VCaP (cell line): Measurements from ENCODE around the gene MGLL.

ENCODE experiments used
- H3K27ac ChIP-seq: fragments of 450-650 bp; 2 replicates; pipeline ENCODE4 v1.5.1; 2017
- TF ChIP-seq, protein P1 (sequence below): fragments of 450-650 bp; conservative IDR thresholded peaks from 2 replicates; pipeline ENCODE4 v1.5.1; 2017; ENCODE audit warnings: mild to moderate bottlenecking, moderate library complexity

The MGLL gene

DNA sequence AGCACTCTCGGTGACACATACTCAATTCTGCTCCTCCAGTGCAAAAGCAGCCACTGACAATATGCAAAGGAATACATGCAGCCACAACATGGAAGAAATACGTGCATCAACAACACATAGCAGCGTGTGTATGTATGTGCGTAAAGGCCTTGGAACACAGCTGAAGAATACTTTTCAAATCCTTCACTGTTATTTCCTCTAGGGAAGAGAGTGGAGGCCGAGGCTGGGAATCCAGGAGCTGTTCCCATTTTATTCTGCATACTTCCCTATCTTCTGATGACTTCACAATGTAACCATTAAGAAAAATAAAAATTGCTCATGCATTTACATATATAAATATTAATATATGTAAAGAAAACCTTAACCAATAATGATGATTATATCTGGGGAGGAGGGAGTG, 36.6 kb upstream of the MGLL start:
- no peak overlapping the region for H3K27ac ChIP-seq
- TF ChIP-seq, protein P1, sequence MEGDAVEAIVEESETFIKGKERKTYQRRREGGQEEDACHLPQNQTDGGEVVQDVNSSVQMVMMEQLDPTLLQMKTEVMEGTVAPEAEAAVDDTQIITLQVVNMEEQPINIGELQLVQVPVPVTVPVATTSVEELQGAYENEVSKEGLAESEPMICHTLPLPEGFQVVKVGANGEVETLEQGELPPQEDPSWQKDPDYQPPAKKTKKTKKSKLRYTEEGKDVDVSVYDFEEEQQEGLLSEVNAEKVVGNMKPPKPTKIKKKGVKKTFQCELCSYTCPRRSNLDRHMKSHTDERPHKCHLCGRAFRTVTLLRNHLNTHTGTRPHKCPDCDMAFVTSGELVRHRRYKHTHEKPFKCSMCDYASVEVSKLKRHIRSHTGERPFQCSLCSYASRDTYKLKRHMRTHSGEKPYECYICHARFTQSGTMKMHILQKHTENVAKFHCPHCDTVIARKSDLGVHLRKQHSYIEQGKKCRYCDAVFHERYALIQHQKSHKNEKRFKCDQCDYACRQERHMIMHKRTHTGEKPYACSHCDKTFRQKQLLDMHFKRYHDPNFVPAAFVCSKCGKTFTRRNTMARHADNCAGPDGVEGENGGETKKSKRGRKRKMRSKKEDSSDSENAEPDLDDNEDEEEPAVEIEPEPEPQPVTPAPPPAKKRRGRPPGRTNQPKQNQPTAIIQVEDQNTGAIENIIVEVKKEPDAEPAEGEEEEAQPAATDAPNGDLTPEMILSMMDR = no peak

DNA sequence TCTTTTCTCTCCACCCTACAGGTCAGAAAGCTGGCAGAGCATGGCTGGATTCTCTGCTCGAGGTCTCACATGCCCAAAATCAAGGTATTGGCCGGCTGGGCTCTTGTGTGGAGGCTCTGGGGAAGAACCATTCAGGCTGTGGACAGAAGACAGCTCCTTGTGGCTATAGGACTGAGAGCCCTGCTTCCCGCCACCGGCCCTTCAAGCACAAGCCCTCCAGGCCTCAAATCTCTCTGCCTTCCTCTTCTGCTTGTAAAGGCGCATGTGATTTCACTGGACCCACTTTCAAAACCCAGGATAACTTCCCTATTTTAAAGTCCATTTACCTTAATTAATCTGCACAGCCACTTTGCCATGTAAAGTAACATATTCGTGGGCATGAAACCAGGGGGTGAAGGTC, 36.2 kb upstream of the MGLL start:
- H3K27ac ChIP-seq = no peak overlapping the region
- TF ChIP-seq, protein P1 = no peak

DNA sequence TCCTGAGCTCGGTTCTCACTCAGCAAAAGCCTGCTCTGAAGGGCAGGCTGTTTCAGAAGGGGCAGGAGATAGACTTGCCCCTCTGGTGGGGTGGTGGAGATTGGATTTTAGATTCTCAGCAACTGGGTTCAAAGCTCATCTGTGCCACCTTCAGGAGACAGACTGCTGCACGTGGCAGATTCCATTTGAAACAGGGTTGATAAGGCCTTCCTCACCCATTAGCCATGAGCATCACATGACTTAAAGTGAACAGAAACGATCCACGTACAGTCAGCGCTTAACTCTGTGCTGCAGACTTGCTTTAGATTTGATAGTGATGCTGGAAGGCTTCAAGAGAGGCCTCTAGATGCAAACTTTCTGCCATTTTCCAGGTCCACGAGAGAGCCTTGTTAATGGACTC, 35.0 kb upstream of the MGLL start:
- TF ChIP-seq, protein P1 = no peak
- no peak overlapping the region for H3K27ac ChIP-seq

DNA sequence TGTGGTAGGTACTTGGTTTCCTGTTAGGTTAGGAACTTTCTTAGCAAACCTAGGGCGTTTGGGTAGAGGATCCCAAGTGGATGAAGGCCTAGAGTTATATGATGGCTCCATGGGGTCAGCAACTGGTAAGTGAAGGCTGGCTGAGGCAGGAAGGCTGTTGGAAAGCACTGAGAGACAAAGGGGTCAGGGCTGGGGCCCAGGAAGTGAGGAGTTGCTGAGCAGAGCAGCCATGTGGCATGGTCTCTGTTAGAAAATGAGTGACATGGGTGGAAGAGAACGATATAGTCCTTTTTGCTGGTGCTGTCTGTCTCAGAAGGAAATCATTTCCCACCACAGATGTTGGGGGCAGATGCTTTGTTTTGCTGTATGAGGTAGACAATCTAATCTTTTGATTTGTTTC, 34.5 kb upstream of the MGLL start:
- no peak overlapping the region for H3K27ac ChIP-seq

DNA sequence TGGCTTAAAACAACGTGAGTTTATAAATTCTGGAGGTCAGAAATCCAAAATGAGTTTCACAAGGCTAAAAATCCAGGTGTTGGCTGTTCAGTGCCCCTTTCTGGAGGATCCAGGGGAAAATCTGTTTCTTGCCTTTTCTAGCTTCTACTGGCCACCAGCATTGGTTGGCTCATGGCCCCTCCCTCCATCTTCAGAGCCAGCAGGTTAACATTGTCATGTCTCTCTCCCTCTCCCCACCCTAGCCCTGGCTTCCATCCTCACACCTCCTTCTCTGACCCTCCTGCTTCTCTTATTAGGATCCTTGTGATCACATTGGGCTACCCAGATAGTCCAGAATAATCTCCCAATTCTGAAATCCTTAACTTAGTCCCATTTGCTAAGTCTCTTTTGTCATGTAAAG, 32.9 kb upstream of the MGLL start:
- TF ChIP-seq, protein P1 = no peak
- no peak overlapping the region for H3K27ac ChIP-seq

More for the DNA sequence above, 34.5 kb upstream of the MGLL start:
- TF ChIP-seq, protein P1 = no peak

DNA sequence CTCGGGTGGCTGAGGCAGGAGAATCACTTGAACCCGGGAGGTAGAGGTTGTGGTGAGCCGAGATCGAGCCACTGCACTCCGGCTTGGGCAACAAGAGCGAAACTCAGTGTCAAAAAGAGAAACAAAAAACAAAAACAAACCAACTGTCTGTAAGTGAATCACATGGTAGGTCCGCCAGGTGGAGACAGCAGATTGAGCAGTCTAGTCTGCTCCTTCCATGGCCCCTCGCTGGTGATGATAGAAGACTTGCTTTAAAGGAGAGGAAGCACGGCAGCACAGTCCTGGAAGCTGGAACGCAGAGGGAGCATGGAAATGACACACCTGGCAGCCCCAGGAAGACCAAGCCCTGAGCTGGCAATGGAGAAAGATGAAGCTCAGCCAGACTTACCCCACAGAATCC, 31.4 kb upstream of the MGLL start:
- TF ChIP-seq, protein P1 = no peak
- H3K27ac ChIP-seq = no peak overlapping the region

DNA sequence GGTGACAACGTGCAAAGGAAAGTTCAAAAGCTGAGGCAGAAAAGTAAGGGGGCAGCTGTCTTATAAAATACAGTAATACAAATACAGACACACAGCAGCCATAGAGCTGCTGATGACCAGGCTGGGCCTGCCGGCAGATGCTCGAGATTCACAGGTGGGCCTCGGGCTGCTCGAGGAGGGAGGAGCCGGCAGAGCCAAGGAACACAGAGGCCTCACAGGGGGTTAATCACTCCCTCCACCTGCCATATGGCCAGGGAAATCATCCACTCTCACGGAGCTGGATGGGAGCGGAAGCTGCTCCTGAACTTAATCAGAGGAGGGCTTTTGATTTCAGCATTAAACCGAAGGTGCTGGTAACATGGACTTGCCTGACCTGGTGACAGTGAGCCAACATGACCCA, 29.6 kb upstream of the MGLL start:
- H3K27ac ChIP-seq = no peak overlapping the region
- TF ChIP-seq, protein P1 = no peak

DNA sequence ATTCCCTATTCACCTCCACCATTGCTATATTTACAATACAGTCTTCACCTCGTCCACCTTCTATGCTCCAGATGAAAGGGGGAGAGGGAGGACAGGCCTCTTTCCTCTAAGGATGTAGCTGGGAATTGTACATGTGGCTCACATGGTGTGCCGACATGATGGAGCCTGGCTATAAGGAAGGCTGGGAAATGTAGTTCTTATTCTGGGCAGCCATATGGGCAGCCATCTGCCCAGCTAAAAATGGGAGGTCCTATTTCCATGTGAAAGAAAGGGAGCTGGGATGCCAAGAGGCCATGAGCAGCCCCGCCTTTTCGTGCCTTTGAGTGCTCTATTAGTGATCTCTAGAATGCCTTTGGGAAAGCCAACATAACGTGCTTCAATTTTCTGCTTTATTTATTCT, 27.1 kb upstream of the MGLL start:
- TF ChIP-seq, protein P1 = no peak
- no peak overlapping the region for H3K27ac ChIP-seq
